ENCODE data around the gene YBX1.
A peak's percentile ranks its signal among the peaks of the same experiment; 100 is the strongest.

Gene YBX1

DNA sequence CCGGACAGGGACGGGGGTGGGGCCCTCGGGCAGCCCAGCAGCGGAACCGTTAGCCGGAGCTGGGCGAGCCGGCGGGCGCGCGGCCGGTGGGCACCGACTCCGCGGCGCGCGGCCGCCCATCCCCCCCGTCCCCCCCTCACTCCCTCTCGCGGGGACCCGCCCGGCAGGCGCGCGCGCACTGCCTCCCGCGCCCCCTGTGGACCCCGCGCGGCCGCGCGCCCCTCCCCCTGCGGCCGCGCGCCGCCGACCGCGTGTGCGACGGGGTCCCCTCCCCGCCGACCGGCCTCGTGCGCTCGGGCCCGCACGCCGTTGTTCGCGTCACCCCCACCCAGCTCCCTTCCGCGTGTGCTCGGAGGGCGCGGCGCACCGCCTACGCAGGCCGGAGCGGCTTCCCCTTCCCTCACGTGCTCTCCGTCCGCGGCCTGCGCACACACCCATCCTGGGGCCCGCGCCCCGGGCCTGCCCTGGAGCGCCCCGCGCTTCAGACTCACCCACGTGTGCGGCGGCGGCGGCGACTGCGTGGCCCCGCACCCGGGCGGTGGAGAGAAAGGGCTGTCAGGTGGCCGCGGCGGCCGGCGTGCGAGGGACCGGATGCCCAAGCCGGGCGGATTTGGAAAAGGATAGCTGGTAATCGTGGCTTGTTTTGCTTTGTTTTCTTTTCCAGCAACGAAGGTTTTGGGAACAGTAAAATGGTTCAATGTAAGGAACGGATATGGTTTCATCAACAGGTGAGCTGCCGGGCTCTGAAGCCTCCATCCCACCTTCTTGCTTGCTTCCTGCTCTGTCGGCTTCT lies 717 bp downstream of the YBX1 start:
- TF ChIP-seq, protein P1, sequence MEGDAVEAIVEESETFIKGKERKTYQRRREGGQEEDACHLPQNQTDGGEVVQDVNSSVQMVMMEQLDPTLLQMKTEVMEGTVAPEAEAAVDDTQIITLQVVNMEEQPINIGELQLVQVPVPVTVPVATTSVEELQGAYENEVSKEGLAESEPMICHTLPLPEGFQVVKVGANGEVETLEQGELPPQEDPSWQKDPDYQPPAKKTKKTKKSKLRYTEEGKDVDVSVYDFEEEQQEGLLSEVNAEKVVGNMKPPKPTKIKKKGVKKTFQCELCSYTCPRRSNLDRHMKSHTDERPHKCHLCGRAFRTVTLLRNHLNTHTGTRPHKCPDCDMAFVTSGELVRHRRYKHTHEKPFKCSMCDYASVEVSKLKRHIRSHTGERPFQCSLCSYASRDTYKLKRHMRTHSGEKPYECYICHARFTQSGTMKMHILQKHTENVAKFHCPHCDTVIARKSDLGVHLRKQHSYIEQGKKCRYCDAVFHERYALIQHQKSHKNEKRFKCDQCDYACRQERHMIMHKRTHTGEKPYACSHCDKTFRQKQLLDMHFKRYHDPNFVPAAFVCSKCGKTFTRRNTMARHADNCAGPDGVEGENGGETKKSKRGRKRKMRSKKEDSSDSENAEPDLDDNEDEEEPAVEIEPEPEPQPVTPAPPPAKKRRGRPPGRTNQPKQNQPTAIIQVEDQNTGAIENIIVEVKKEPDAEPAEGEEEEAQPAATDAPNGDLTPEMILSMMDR (IDR thresholded peaks at IDR 0.05; ENCODE audit: insufficient read depth, low read length, missing control alignments) = no peak
- no peak for DNase-seq (ENCODE audit: low read depth, low spot score)
- ChIA-PET CTCF (interaction anchor here (0.9 to 2.3 kb wide), 5 partner anchors 11 to 391 kb away, joined by 3 to 6 read pairs (median 4); no protein-coding TSS in a partner anchor), POLR2A (interaction anchor here (0.6 to 2.8 kb wide), 9 partner anchors 9 to 349 kb away, joined by 3 to 18 read pairs (median 4); partner anchors contain the start of gene PPIH)
- H3K4me3 ChIP-seq (ENCODE audit: low read depth, low read length) = peak overlapping the region; percentile 67

DNA sequence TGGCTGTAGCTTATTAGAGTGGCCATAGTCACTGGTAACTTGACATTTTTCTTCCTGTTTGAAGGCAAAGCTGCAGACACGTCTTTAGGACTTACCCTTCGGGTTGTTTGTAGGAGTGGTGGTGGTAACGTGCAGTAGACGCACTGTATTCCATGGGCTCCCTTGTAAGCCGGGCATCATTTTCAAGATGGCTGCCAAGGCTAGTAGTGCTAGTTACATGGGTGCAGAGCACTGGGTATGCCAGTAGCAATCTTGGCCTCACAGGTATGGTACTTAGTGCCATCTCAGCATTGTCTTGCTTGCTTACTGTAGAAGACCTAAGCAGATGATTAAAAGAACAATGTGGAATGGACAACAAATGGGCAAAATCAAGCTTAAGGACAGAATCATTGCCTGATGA lies 1.9 kb downstream of the YBX1 start:
- peak overlapping the region; percentile 67 for H3K4me3 ChIP-seq (ENCODE audit: low read depth, low read length)
- ChIA-PET POLR2A (interaction anchor here (1.2 kb wide), 1 partner anchor 350 kb away, joined by 3 read pairs; no protein-coding TSS in a partner anchor), CTCF (interaction anchor here (1.5 to 2.3 kb wide), 2 partner anchors 52 to 389 kb away, joined by 4 to 6 read pairs; no protein-coding TSS in a partner anchor)
- TF ChIP-seq, protein P1 (IDR thresholded peaks at IDR 0.05; ENCODE audit: insufficient read depth, low read length, missing control alignments) = no peak
- no peak for DNase-seq (ENCODE audit: low read depth, low spot score)

GRCh38 chr1:42686418-42686817 lies 4.2 kb downstream of the YBX1 start:
- POLR2A ChIA-PET = interaction anchor here (0.6 kb wide), 1 partner anchor 23 kb away, joined by 3 read pairs; no protein-coding TSS in a partner anchor
- no peak for DNase-seq (ENCODE audit: low read depth, low spot score)
- CTCF ChIA-PET = no interaction called here
- TF ChIP-seq, protein P1 (IDR thresholded peaks at IDR 0.05; ENCODE audit: insufficient read depth, low read length, missing control alignments) = no peak
- no peak overlapping the region for H3K4me3 ChIP-seq (ENCODE audit: low read depth, low read length)

GRCh38 chr1:42689912-42690311 lies 7.7 kb downstream of the YBX1 start:
- TF ChIP-seq, protein P1 (IDR thresholded peaks at IDR 0.05; ENCODE audit: insufficient read depth, low read length, missing control alignments) = no peak
- ChIA-PET POLR2A (interaction anchor here (1.1 kb wide), 1 partner anchor 8 kb away, joined by 3 read pairs; no protein-coding TSS in a partner anchor), CTCF (no interaction called here)
- no peak overlapping the region for H3K4me3 ChIP-seq (ENCODE audit: low read depth, low read length)
- no peak for DNase-seq (ENCODE audit: low read depth, low spot score)

DNA sequence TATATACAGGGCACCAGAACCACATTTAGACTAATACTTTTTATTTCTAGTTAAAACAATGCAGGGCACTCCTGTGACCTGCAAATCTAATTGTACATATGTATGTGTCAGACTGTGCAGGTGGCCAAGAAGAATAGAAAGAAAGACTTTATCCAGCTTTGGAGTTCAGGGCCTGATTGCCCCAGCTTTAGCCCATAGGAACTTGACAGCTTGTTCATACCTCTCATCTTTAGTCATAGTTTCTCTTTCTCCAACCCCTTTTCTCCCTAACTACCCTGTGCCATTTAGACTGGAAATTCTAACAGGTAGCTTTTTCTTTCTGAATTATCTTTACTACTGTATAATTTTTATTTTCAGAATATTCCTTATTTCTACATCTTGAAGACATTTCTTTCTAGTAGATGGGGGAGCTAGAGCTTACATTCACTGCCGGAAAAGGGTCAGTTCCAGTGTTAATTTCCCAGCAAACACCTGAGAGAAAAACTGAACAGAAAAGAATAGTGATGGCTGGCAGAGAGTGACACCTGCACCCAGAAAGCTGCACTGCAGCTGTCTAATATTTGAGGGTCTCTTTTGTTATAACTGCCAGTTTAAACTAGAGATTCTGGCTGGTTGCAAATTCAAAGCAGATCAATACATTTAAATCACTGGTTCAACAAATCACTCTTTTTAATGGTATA lies 8.4 kb downstream of the YBX1 start:
- TF ChIP-seq, protein P1 (IDR thresholded peaks at IDR 0.05; ENCODE audit: insufficient read depth, low read length, missing control alignments) = no peak
- H3K4me3 ChIP-seq (ENCODE audit: low read depth, low read length) = no peak overlapping the region
- POLR2A ChIA-PET = interaction anchor here (1.1 kb wide), 1 partner anchor 9 kb away, joined by 3 read pairs; no protein-coding TSS in a partner anchor
- CTCF ChIA-PET = no interaction called here
- no peak for DNase-seq (ENCODE audit: low read depth, low spot score)

DNA sequence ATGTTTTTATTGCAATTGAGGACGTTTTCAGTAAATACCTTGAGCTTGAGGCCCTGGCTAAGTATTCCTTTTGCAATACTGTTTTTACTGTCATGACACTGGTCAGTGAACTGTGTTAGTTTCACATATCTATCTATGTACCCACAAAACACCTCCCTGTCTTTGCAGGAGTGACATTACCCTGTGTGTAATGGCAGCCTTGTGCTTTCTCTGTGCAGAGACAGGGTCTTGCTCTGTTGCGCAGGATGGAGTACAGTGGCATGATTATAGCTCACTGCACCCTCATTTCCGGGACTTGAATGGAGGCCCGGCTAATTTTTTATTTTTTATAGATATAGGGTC lies 8.9 kb downstream of the YBX1 start:
- H3K4me3 ChIP-seq (ENCODE audit: low read depth, low read length) = no peak overlapping the region
- no peak for DNase-seq (ENCODE audit: low read depth, low spot score)
- POLR2A ChIA-PET = interaction anchor here (1.1 kb wide), 1 partner anchor 9 kb away, joined by 3 read pairs; no protein-coding TSS in a partner anchor
- CTCF ChIA-PET = no interaction called here
- TF ChIP-seq, protein P1 (IDR thresholded peaks at IDR 0.05; ENCODE audit: insufficient read depth, low read length, missing control alignments) = no peak

All from AG04449 (cell line).